ENCODE results near the gene SNAP25.

SNAP25 gene

GRCh38 chr20:10288421-10288820 is 69.8 kb downstream of the SNAP25 start:
- no peak overlapping the region for H3K4me3 ChIP-seq (ENCODE audit: low read depth, low read length)
- H3K9me3 ChIP-seq (ENCODE audit: control insufficient read depth, low read length) = no peaks in the 10 kb centered on the region
- no peaks in the 10 kb centered on the region for H3K36me3 ChIP-seq (ENCODE audit: control insufficient read depth, insufficient read depth, low read length)

GRCh38 chr20:10288954-10289646 is 70.5 kb downstream of the SNAP25 start:
- H3K4me1 ChIP-seq = peaks cover 3% of the 10 kb centered on the region
- no peaks in the 10 kb centered on the region for H3K36me3 ChIP-seq (ENCODE audit: control insufficient read depth, insufficient read depth, low read length)
- no peaks in the 10 kb centered on the region for H3K9me3 ChIP-seq (ENCODE audit: control insufficient read depth, low read length)
- no peaks in the 10 kb centered on the region for H3K27me3 ChIP-seq (ENCODE audit: control insufficient read depth, insufficient read depth, low read length)
- no peak for TF ChIP-seq CTCF (IDR thresholded peaks at IDR 0.05)
- no peak overlapping the region for H3K9ac ChIP-seq
- H2AFZ ChIP-seq = no peak overlapping the region
- no peak overlapping the region for H3K4me3 ChIP-seq (ENCODE audit: low read depth, low read length)
- no peaks in the 10 kb centered on the region for H3K79me2 ChIP-seq
- H3K27ac ChIP-seq = no peak overlapping the region
- H3K4me2 ChIP-seq (ENCODE audit: low read length) = no peak overlapping the region

More at GRCh38 chr20:10288421-10288820, 69.8 kb downstream of the SNAP25 start:
- H3K27me3 ChIP-seq (ENCODE audit: control insufficient read depth, insufficient read depth, low read length) = no peaks in the 10 kb centered on the region
- no peak overlapping the region for H3K27ac ChIP-seq
- no peak for TF ChIP-seq CTCF (IDR thresholded peaks at IDR 0.05)
- peaks cover 3% of the 10 kb centered on the region for H3K4me1 ChIP-seq
- no peaks in the 10 kb centered on the region for H3K79me2 ChIP-seq
- no peak overlapping the region for H3K4me2 ChIP-seq (ENCODE audit: low read length)
- no peak overlapping the region for H3K9ac ChIP-seq
- no peak overlapping the region for H2AFZ ChIP-seq

GRCh38 chr20:10291568-10292248 is 73.1 kb downstream of the SNAP25 start:
- H3K4me2 ChIP-seq (ENCODE audit: low read length) = no peak overlapping the region
- TF ChIP-seq CTCF (IDR thresholded peaks at IDR 0.05) = no peak
- H2AFZ ChIP-seq = no peak overlapping the region
- H3K27ac ChIP-seq = no peak overlapping the region
- H3K9me3 ChIP-seq (ENCODE audit: control insufficient read depth, low read length) = no peaks in the 10 kb centered on the region
- peaks cover 3% of the 10 kb centered on the region for H3K4me1 ChIP-seq
- no peaks in the 10 kb centered on the region for H3K36me3 ChIP-seq (ENCODE audit: control insufficient read depth, insufficient read depth, low read length)
- H3K9ac ChIP-seq = no peak overlapping the region
- H3K27me3 ChIP-seq (ENCODE audit: control insufficient read depth, insufficient read depth, low read length) = no peaks in the 10 kb centered on the region
- no peak overlapping the region for H3K4me3 ChIP-seq (ENCODE audit: low read depth, low read length)
- H3K79me2 ChIP-seq = no peaks in the 10 kb centered on the region

GRCh38 chr20:10297223-10297622 is 78.6 kb downstream of the SNAP25 start:
- H3K9me3 ChIP-seq (ENCODE audit: control insufficient read depth, low read length) = no peaks in the 10 kb centered on the region
- H3K27me3 ChIP-seq (ENCODE audit: control insufficient read depth, insufficient read depth, low read length) = no peaks in the 10 kb centered on the region
- H3K36me3 ChIP-seq (ENCODE audit: control insufficient read depth, insufficient read depth, low read length) = no peaks in the 10 kb centered on the region
- TF ChIP-seq CTCF (IDR thresholded peaks at IDR 0.05) = no peak
- H3K79me2 ChIP-seq = no peaks in the 10 kb centered on the region
- no peak overlapping the region for H3K9ac ChIP-seq
- no peak overlapping the region for H3K4me2 ChIP-seq (ENCODE audit: low read length)
- no peaks in the 10 kb centered on the region for H3K4me1 ChIP-seq
- no peak overlapping the region for H3K4me3 ChIP-seq (ENCODE audit: low read depth, low read length)
- no peak overlapping the region for H3K27ac ChIP-seq
- H2AFZ ChIP-seq = no peak overlapping the region
